ENCODE results near the gene CALML5.
A peak's percentile ranks its signal among the peaks of the same experiment; 100 is the strongest.
"Not testable (repeated sequence)": the region's sequence is repeated elsewhere in the genome, so short reads cannot be mapped to it uniquely, and the experiment has no call there.

CALML5 gene

DNA sequence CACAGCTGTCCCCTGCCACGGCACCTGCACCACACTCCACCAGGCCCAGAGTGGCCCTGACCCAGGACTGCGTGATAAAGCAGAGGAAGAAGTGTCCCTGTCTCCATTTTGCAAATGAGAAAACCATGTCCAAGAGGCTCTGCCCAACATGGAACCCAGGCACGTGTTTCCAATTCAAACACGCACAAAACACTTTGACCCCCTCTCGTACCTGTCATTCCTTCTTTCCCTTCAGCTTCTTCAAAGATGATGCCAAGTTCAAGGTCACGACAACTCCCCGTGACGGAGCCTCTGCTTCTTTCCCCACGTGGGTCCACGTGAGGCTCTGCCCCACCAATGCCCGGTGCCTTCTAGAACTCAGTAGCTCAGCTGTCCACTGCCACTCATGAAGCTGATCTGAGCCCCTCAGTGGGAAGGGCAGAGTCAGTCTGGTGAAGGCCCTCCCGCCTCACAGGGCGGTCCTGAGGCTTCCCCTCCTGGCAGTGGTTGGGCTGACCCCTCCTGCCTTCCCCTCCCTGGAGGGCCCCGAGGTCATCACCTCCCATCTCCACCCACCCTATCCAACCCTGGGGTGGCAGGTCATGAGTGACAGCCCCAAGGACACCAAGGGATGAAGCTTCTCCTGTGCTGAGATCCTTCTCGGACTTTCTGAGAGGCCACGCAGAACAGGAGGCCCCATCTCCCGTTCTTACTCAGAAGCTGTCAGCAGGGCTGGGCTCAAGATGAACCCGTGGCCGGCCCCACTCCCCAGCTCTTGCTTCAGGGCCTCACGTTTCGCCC is 19.0 kb downstream of the CALML5 start:
- H3K27ac ChIP-seq: no peak overlapping the region
- TF ChIP-seq, protein P1, sequence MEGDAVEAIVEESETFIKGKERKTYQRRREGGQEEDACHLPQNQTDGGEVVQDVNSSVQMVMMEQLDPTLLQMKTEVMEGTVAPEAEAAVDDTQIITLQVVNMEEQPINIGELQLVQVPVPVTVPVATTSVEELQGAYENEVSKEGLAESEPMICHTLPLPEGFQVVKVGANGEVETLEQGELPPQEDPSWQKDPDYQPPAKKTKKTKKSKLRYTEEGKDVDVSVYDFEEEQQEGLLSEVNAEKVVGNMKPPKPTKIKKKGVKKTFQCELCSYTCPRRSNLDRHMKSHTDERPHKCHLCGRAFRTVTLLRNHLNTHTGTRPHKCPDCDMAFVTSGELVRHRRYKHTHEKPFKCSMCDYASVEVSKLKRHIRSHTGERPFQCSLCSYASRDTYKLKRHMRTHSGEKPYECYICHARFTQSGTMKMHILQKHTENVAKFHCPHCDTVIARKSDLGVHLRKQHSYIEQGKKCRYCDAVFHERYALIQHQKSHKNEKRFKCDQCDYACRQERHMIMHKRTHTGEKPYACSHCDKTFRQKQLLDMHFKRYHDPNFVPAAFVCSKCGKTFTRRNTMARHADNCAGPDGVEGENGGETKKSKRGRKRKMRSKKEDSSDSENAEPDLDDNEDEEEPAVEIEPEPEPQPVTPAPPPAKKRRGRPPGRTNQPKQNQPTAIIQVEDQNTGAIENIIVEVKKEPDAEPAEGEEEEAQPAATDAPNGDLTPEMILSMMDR (IDR thresholded peaks at IDR 0.05): no peak
- no peak overlapping the region for H3K4me3 ChIP-seq
- DNase-seq (ENCODE audit: low spot score): no peak

DNA sequence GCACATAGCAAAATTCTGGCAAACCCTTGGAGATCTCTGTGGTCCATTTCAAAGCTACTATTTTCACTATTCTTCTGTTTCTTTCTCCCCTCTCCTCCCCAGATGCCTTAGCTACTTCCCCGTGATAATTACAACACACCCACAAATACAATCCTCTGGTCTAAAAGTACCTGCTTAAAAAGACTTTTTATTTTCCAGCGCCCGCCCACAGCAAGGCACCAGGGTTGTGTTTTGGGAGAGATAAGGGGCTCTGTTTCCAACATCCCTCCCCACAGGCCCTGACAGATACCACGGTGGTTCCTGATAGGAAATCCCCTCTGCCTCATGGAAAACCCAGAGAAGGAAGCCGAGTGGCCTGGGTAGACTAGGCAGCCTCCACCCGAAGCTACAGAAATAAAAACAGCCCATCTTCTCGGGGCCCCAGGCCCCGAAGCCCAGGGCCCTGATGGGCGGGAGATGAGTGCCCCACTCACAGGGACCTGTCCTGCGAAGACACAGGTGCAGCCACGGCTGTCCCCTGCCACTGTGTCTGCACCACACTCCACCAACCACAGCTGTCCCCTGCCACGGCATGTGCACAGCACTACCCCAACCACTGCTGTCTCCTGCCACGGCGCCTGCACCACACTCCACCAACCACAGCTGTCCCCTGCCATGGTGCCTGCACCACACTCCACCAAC is 19.7 kb downstream of the CALML5 start:
- Histone ChIP-seq H3K27ac (no peak overlapping the region), H3K4me3 (no peak overlapping the region)
- peak; percentile 45 for DNase-seq (ENCODE audit: low spot score)
- TF ChIP-seq, protein P1 (IDR thresholded peaks at IDR 0.05): no peak

DNA sequence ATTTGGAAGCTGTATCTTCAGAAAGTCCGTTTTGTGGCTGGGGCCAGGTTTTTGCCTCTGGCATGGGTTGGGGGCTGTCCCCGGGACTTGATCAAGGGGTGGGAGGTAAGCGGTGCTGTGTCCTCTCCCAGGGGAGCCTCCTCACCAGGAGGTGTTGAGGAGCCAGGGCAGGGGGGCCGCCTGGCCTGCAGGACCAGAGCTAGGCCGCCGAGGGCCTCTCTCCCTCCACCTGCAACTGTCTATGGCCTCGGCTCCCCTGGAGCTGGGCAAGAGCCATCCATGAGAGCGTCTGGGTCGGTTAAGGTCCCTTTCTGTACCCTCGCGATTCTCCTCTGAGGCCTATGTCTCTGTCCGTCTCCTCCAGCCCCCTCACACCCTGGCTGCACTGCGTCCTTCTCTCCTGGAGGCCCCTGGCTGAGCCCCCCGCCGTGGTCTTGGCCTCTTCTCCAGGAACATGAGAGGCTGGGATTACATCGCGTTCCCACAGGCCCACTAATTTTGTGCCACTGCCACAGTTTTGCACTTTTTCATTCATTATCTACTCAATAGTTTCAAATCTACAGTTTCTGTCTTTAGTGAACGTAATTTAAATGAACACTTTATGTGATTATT is 20.6 kb downstream of the CALML5 start:
- TF ChIP-seq, protein P1 (IDR thresholded peaks at IDR 0.05): no peak
- Histone ChIP-seq H3K4me3 (no peak overlapping the region), H3K27ac (no peak overlapping the region)
- DNase-seq (ENCODE audit: low spot score): peak; percentile 55

DNA sequence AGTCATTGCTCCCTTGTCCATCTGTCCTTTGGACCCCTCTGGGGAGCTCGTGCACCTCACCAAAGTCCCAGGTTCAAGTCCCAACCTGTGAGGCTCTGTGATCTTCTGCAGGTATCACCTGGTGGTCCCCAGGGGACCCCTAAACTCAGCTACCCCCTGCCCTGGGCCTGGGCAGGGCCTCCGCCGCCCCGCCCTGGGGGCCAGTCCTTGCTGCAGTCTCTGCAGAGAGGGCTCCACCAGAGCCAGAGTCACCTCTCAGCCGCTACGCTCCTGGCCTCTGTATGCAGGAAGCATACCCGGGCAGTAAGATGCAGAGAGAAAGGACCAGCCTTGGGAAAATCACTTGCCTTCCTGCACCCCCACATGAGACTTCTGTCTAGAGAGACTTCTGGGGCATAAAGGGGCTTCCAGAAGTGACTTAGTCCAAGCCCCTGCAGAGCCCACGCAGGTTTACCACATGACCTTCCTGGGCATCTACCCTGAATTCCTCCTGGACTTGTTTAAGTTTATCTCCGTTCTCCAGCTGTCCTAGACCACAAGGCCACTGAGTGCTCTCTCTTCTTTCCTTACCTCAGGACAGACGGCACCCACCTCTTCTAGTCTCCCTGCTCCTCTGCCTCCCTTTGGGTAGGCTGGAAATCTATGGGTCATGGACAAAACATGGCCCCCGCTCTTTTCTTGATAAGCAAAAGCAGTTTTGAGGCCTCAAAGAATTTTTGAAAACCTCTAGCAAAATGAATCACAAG is 21.2 kb downstream of the CALML5 start:
- H3K4me3 ChIP-seq: no peak overlapping the region
- peak; percentile 35 for DNase-seq (ENCODE audit: low spot score)
- TF ChIP-seq, protein P1 (IDR thresholded peaks at IDR 0.05): no peak
- no peak overlapping the region for H3K27ac ChIP-seq

DNA sequence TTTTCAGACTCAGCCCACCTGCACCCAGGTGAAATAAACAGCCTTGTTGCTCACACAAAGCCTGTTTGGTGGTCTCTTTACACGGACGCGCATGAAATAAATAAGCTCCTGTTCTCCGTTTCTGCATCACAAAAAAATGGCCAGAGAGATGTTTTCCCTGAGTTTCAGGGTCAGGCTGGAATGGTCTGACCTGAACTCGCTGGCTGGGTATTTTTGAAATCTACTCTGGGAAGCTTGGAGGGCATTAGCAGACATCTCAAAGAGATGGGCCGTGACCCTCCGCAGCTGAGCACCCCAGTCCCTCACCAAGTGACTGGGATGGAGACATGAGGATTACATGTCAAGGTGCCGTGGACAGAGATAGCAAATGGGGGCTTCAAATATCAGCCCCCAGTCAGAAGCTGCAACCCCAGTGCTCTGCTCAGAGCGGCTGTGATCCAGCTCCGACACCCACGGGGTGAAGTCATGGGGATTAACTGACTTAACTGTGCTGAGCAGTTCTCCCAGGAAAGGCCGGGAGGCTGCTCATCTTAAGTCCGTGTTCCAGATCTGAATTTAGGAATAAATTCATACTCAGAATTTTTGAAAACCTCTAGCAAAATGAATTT is 22.3 kb downstream of the CALML5 start:
- H3K27ac ChIP-seq: no peak overlapping the region
- DNase-seq (ENCODE audit: low spot score): peak; percentile 54
- H3K4me3 ChIP-seq: no peak overlapping the region
- TF ChIP-seq, protein P1 (IDR thresholded peaks at IDR 0.05): no peak

DNA sequence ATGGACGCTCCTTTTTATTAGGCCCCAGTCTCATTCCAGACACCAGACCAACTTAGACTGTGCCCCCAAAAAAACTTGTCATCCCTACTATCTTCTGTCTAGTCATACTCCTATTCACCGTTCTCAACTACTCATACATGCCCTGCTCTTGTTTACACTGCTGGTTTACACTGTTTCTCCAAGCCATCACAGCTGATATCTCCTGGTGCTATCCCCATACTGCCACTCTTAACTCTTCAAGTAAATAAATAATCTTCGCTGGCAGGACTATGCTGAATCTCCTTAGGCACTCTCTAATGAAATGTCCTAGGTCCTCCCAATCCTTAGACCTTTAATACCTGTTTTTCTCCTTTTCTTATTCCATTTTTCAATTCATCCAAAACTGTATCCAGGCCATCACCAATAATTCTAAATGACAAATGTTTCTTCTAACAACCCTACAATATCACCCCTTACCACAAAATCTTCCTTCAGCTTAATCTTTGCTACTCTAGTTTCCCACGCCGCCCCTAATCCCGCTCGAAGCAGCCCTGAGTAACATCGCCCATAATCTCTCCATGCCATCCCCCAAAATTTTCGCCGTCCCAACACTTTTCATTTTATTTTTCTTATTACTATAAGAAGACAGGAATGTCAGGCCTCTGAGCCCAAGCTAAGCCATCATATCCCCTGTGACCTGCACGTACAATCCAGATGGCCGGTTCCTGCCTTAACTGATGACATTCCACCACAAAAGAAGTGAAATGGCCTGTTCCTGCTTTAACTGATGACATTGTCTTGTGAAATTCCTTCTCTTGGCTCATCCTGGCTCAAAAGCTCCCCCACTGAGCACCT is 23.2 kb downstream of the CALML5 start:
- H3K27ac ChIP-seq; DNase-seq (ENCODE audit: low spot score); H3K4me3 ChIP-seq: not testable (repeated sequence)

DNA sequence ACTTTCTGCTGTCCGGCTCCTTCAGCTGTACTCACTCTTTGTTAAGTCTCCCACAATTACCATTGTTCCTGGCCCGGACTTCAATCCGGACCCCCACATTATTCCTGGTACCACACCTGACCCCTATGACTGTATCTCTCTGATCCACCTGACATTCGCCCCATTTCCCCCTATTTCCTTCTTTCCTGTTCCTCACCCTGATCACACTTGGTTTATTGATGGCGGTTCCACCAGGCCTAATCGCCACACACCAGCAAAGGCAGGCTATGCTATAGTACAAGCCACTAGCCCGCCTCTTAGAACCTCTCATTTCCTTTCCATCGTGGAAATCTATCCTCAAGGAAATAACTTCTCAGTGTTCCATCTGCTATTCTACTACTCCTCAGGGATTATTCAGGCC is 24.3 kb downstream of the CALML5 start:
- DNase-seq (ENCODE audit: low spot score); H3K4me3 ChIP-seq; H3K27ac ChIP-seq: not testable (repeated sequence)

DNA sequence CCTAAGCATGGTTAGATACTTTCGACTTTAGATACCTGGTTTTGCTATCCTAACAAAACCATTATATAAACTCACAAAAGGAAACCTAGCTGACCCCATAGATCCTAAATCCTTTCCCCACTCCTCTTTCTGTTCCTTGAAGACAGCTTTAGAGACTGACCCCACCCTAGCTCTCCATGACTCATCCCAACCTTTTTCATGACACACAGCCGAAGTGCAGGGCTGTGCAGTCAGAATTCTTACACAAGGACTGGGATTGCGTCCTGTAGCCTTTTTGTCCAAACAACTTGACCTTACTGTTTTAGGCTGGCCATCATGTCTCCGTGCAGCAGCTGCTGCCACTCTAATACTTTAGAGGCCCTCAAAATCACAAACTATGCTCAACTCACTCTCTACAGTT is 24.7 kb downstream of the CALML5 start:
- H3K27ac ChIP-seq; DNase-seq (ENCODE audit: low spot score); H3K4me3 ChIP-seq: not testable (repeated sequence)

All from coronary artery (tissue), 2 donors.